NCI-H2196 treated with DMSO at 0.1 percent for 48 hours (cell line): ENCODE measurements around the gene PDLIM1.
"Not testable (repeated sequence)": the region's sequence is repeated elsewhere in the genome, so short reads cannot be mapped to it uniquely, and the experiment has no call there.

Experiments
- DNase-seq: peaks from one replicate; lab custom pipeline; 2025; ENCODE audit not compliant: unreplicated experiment; lab: John Stamatoyannopoulos, UW

The PDLIM1 gene

DNA sequence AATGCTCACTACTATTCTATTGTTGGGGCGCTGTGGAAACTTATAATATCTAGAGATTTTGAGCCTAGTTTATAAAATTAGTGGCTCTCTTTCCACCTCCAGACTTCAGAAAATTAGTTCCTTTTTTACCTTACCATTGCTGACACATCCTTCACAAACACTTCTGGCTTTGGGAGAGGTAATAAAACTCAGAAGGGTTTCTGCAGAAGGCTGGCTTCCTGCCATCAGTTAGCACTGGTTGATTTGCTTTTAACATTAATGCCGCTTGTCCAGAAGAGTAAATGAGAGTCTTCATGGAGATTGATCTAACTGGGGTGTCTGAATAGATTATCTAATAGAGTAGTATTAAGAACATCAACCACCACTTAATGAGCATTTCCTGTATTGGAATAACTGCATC lies 76.4 kb downstream of the PDLIM1 start:
- DNase-seq: peak; percentile 17

DNA sequence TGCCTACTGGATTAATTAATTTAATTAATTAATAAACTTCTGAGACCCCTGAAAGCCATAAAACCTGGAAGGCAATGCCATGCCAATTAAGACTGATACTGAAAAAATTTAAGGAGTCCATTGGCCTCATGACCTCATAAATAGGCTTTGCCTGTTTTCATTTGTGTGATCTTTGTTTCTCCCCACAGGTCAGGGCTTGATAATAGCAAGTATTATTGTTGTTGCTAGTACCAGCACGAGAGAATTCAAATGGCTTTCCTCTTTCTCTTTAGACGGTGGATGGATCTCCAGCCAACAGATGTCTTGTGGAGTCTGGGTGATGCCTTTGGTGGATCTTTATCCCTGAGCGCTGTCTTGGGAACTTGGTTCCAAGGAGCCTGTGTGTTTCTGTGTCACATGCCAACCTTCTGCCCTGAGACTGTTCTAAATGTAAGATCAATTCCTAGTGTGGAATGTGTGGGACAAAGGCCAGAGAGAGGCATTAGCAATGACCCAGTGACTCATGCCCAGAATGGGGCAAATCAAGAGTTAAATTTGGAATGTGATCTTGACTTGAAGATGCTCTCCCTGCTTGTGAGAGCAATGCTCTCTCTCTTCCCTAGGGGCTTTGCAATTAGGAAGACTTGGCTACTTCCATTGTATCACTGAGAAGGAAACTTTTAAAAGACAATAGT lies 79.1 kb downstream of the PDLIM1 start:
- DNase-seq: no peak

DNA sequence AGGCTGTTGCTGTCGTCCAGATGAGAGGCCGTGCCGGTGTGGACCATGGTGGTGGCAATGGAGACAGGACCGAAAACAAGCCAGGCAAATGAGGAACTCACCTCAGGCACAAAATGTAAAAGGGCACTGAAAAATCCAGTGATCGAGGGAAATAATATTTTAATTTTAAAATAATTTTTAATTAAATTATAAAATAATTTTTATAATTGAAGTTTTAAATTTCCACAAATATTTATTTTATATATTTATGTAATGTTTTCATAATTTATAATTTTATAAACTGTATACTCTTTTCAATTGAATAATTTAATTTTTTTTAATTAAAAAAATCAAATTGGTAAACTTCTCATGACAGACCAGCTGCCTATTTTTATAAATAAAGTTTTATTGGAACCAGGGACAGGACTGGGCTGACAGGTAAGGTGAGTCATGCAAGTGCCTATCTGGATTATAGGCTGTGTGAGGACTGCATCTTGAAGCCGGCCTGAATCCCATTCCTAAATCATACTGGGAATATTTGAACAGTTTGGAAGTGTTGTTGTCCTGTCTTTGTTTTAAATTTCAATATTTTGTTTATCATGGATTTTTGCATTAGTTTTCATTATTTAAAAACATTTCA lies 81.2 kb downstream of the PDLIM1 start:
- no peak for DNase-seq

DNA sequence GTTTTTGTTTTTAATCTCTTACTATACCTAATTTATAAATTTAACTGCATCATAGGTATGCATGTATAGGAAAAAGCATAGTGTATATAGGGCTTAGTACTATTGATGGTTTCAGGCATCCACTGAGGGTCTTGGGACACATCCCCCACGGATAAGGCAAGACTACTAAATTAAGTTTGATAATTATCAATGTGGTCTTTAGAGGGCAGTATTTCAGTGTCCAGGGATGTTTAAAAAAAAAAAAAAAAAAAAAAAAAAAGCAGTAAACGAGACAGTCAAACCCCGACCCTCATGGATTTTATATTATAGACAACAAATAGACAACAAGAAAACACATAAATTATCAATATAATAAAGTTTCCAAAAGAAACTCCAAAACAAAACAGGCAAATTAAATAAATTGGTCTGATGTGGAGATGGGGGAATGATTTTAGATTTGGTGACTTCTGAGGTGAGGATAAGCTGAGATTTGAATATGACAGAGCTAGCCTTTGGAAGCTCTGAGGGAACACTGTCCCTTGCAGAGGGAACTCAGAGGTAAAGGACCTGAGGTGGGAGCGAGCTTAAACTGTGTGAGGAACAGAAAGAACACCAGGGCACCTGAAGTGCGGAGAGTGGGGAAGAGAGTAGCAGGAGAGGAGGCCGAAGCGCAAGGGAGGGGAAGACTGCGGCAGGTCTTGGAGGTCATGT lies 82.0 kb downstream of the PDLIM1 start:
- DNase-seq: no peak

DNA sequence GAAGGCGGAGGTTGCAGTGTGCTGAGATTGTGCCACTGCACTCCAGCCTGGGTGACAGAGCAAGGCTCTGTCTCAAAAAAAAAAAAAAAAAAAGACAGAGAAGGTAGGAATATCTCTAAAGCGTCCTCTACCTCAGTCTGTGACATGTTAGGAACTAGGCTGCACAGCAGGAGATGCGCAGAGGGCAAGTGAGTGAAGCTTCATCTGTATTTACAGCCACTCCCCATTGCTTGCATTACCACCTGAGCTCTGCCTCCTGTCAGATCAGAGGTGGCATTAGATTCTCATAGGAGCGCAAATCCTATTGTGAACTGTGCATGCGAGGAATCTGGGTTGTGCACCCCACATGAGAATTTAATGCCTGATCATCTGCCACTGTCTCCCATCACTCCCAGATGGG lies 87.9 kb downstream of the PDLIM1 start:
- not testable (repeated sequence) for DNase-seq

DNA sequence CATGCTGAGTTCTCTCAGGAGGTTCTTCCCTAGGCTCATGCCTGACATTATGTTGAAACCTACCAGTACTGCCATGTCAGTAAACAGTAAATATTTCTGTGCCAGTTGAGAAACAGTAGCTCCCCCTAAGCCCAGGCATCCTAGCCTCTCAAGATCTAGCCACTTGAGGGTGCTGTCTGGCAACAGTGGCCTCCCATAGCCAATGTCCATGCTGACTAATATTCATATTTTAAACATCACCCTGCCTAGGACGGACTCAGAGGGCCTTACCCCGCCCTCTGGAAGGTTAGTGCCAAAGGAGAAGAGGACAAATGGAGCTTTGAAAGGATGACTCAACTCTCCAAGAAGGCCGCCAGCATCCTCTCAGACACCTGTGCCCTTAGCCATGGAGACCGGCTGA lies 89.1 kb downstream of the PDLIM1 start:
- DNase-seq: no peak

DNA sequence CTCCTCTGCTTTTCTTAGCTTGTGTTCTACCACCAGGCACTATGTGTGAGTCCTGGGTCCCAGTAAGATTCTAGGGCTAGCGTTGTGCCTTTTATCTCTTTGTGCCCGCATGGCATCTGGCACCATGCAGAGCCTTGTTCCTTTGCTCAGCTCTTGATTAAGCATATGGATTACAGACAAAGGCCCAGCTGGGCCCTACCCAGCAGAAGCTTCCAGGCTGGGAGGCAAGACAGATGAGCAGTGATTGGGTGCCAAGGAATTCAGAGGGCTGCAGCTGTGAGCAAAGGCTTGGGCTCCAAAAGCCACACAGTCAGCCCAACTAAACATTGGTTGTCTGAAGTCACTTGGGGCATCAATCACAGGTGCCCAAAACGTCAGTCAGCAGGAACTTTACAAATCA lies 94.8 kb downstream of the PDLIM1 start:
- DNase-seq: no peak

DNA sequence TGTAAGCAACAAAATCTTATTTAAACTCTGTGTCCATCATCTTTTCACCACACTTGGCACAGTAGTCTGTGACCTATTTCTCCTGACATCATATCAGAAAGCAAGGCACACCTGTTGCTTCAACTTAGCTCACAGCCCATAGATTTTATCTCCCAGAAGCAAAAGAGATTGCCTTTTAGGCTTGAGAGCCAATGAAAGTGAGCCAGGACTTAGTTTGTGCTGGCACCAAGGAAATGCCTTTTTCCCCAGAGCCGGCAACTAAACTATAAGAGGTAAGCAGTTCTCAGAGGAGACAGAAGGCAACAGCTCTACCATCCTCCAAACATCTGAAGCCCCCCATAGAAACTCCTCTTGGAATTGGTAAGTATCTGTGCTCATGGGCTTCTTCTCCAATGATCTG lies 96.9 kb downstream of the PDLIM1 start, which contains the start of gene ACSM6:
Gene ACSM6, plus strand, starts transcription at position 295 of the 400 bp plus-strand sequence. CDS start 248 bp downstream, outside the sequence.
- DNase-seq: no peak

DNA sequence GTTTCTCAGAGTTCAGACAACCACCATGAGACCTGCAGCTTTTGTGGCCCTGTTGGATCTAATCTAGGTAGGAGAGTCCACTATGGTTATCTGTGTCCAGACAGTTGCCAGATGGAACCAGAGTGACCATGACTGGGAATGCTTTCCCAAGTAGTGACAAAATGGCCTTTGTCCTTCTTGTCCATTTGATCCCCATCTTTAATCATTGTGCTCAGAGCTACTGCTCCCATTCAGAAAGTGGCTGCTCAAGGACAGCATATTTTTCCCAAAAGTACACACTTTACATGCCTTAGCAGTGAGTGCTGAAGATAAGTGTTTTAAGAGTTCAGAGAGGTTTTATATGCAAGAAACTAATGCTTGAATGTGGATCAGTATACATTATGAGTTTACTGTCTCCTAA lies 102.2 kb downstream of the PDLIM1 start:
- no peak for DNase-seq

DNA sequence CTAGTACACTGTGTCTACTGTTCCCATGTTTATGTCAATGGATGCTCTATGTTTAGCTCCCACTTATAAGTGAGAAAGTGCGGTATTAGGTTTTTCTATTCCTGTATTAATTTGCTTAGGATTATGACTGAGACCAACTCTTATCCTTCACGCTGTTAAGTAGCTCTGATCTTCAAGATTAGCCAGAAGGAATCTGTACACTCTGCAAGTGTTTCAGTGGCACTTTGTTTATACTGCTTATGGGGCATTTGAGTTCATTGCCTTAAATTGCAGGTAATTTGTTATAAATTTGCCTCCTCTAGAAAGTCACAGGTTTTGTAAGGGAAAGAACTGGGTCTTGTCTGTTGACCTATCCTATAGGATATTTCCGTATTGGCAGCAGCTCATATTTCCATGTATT lies 103.2 kb downstream of the PDLIM1 start:
- no peak for DNase-seq
